SK-N-SH treated with all-trans-retinoic acid at 6 μM for 48 hours (cell line): ENCODE measurements around the gene DNER.

Experiments
- ATAC-seq: fragments of 200-7000 bp; cut with Tn5 transposase; 3 replicates; pipeline ENCODE4 v1.9.1; 2020; ENCODE audit warnings: mild to moderate bottlenecking, moderate library complexity
- BACH2 ChIP-seq: fragments of 250-450 bp; sonication (Bioruptor Pico); IDR thresholded peaks from 2 replicates; pipeline ENCODE4 v1.9.0; 2021; ENCODE audit warnings: mild to moderate bottlenecking, borderline replicate concordance
- CSDC2 ChIP-seq: fragments of 250-450 bp; sonication (Bioruptor Pico); IDR thresholded peaks from 2 replicates; pipeline ENCODE4 v1.5.0; 2020; ENCODE audit warnings: mild to moderate bottlenecking, moderate library complexity
- ESRRG ChIP-seq: fragments of 250-450 bp; sonication (Bioruptor Pico); IDR thresholded peaks from 2 replicates; pipeline ENCODE4 v1.6.1; 2021; ENCODE audit warnings: mild to moderate bottlenecking
- GLIS3 ChIP-seq: fragments of 250-450 bp; sonication (Bioruptor Pico); IDR thresholded peaks from 2 replicates; pipeline ENCODE4 v1.5.0; 2020; ENCODE audit warnings: mild to moderate bottlenecking, moderate library complexity
- OSR1 ChIP-seq: fragments of 250-450 bp; sonication (Bioruptor Pico); IDR thresholded peaks from 2 replicates; pipeline ENCODE4 v1.8.0; 2022; ENCODE audit warnings: moderate library complexity, mild to moderate bottlenecking, inconsistent platforms
- PATZ1 ChIP-seq: fragments of 250-450 bp; sonication (Bioruptor Pico); IDR thresholded peaks from 2 replicates; pipeline ENCODE4 v1.8.0; 2020; ENCODE audit warnings: mild to moderate bottlenecking, moderate library complexity, borderline replicate concordance
- PPARA ChIP-seq: fragments of 250-450 bp; sonication (Bioruptor Pico); IDR thresholded peaks from 2 replicates; pipeline ENCODE4 v1.5.0; 2020; ENCODE audit warnings: mild to moderate bottlenecking, borderline replicate concordance
- RARB ChIP-seq: fragments of 250-450 bp; sonication (Bioruptor Pico); IDR thresholded peaks from 2 replicates; pipeline ENCODE4 v1.8.0; 2021; ENCODE audit warnings: mild to moderate bottlenecking, moderate library complexity
- SNAI2 ChIP-seq: fragments of 250-450 bp; sonication (Bioruptor Pico); IDR thresholded peaks from 2 replicates; pipeline ENCODE4 v1.5.0; 2020; ENCODE audit warnings: mild to moderate bottlenecking, moderate library complexity
- TSHZ2 ChIP-seq: fragments of 250-450 bp; sonication (Bioruptor Pico); IDR thresholded peaks from 2 replicates; pipeline ENCODE4 v1.5.0; 2020; ENCODE audit warnings: mild to moderate bottlenecking, moderate library complexity
- ZC3H10 ChIP-seq: fragments of 250-450 bp; sonication (Bioruptor Pico); IDR thresholded peaks from 2 replicates; pipeline ENCODE4 v1.5.1; 2021; ENCODE audit warnings: mild to moderate bottlenecking, moderate library complexity
- ZFP30 ChIP-seq: fragments of 450-650 bp; formaldehyde crosslinking; IDR thresholded peaks from 2 replicates; pipeline ENCODE4 v1.5.0; 2022; ENCODE audit warnings: mild to moderate bottlenecking, moderate library complexity
- ZNF565 ChIP-seq: fragments of 450-650 bp; formaldehyde crosslinking; conservative IDR thresholded peaks from 2 replicates; pipeline ENCODE4 v1.5.0; 2020; ENCODE audit warnings: low read depth, mild to moderate bottlenecking, moderate library complexity
- ZNF70 ChIP-seq: fragments of 450-650 bp; formaldehyde crosslinking; IDR thresholded peaks from 2 replicates; pipeline ENCODE4 v1.5.0; 2020; ENCODE audit warnings: mild to moderate bottlenecking, moderate library complexity
- ZNF8 ChIP-seq: fragments of 450-650 bp; formaldehyde crosslinking; IDR thresholded peaks from 2 replicates; pipeline ENCODE4 v1.5.0; 2020; ENCODE audit warnings: mild to moderate bottlenecking, moderate library complexity
- TF ChIP-seq, protein P1 (sequence below): fragments of 250-450 bp; sonication (Bioruptor Pico); IDR thresholded peaks from 2 replicates; pipeline ENCODE4 v1.5.1; 2021; ENCODE audit warnings: mild to moderate bottlenecking, moderate library complexity
- TF ChIP-seq, protein P2 (sequence below): fragments of 250-450 bp; sonication (Bioruptor Pico); IDR thresholded peaks from 2 replicates; pipeline ENCODE4 v1.8.0; 2021; ENCODE audit warnings: low read depth, mild to moderate bottlenecking, moderate library complexity, borderline replicate concordance

Gene DNER

DNA sequence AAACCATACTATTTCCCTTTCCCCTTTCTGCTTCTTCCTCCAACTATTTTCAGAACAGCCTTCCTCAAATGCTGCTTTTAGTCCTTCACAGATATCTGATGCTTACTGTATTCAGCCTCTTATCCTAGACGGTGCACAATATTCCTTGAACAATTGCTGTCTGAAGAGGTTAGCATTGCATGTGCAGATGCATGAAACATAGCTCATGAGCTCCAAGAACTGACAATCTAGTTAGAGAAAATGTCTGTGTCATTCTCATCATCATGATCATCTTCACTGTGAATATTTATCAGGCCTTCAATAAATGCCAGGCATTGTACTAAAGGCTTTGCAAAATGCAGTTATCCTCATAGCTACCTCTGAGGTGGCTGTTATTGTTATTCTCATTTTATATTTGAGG, 190.7 kb downstream of the DNER start:
- TF ChIP-seq ZNF8 (CRISPR knock-in tag), result no peak
- TF ChIP-seq PPARA (CRISPR knock-in tag), result no peak
- TF ChIP-seq, protein P1, sequence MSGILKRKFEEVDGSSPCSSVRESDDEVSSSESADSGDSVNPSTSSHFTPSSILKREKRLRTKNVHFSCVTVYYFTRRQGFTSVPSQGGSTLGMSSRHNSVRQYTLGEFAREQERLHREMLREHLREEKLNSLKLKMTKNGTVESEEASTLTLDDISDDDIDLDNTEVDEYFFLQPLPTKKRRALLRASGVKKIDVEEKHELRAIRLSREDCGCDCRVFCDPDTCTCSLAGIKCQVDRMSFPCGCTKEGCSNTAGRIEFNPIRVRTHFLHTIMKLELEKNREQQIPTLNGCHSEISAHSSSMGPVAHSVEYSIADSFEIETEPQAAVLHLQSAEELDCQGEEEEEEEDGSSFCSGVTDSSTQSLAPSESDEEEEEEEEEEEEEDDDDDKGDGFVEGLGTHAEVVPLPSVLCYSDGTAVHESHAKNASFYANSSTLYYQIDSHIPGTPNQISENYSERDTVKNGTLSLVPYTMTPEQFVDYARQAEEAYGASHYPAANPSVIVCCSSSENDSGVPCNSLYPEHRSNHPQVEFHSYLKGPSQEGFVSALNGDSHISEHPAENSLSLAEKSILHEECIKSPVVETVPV (CRISPR knock-in tag), result no peak
- no peak for TF ChIP-seq GLIS3 (CRISPR knock-in tag)
- TF ChIP-seq ZC3H10 (CRISPR knock-in tag), result no peak
- no peak for TF ChIP-seq PATZ1 (CRISPR knock-in tag)
- no peak for TF ChIP-seq ZNF565 (CRISPR knock-in tag)
- no peak for TF ChIP-seq ESRRG (CRISPR knock-in tag)
- ATAC-seq, result no peak

- TF ChIP-seq TSHZ2 (CRISPR knock-in tag), result no peak
- TF ChIP-seq SNAI2 (CRISPR knock-in tag), result no peak
- no peak for ATAC-seq
These were observed 192.8 kb downstream of the DNER start for GRCh38 chr2:229521576-229521975.

DNA sequence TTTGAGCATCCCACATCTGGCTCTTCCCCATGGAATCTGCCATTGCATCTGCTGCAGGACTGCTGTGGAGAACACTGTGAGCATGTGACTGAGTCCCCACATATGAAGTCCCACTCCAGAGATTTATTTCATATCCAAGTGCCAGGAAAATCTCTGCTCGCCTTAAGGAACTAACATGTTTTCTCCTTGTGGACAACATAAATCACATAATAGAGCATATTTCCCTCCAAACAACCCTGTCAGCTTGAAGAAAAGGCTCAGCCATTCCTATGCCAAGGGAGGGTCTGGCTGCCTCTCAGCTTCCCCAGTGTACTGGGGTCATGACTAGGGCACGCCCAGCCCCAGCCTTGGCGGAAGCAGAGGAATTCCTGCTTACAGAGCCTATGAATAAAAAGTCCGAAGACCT, 193.7 kb downstream of the DNER start:
- no peak for TF ChIP-seq ZNF8 (CRISPR knock-in tag)
- TF ChIP-seq TSHZ2 (CRISPR knock-in tag), result no peak
- no peak for TF ChIP-seq GLIS3 (CRISPR knock-in tag)
- TF ChIP-seq ZFP30 (CRISPR knock-in tag), result no peak
- no peak for TF ChIP-seq ZNF70 (CRISPR knock-in tag)
- TF ChIP-seq OSR1 (CRISPR knock-in tag), result no peak
- no peak for TF ChIP-seq RARB (CRISPR knock-in tag)
- TF ChIP-seq, protein P2, sequence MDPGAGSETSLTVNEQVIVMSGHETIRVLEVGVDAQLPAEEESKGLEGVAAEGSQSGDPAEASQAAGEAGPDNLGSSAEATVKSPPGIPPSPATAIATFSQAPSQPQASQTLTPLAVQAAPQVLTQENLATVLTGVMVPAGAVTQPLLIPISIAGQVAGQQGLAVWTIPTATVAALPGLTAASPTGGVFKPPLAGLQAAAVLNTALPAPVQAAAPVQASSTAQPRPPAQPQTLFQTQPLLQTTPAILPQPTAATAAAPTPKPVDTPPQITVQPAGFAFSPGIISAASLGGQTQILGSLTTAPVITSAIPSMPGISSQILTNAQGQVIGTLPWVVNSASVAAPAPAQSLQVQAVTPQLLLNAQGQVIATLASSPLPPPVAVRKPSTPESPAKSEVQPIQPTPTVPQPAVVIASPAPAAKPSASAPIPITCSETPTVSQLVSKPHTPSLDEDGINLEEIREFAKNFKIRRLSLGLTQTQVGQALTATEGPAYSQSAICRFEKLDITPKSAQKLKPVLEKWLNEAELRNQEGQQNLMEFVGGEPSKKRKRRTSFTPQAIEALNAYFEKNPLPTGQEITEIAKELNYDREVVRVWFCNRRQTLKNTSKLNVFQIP (CRISPR knock-in tag), result no peak
- TF ChIP-seq ZC3H10 (CRISPR knock-in tag), result no peak
- no peak for ATAC-seq

GRCh38 chr2:229519655-229520430, 194.5 kb downstream of the DNER start:
- TF ChIP-seq ZNF70 (CRISPR knock-in tag) (no peak), ZNF565 (CRISPR knock-in tag) (no peak), TSHZ2 (CRISPR knock-in tag) (no peak), BACH2 (CRISPR knock-in tag) (no peak), SNAI2 (CRISPR knock-in tag) (no peak), CSDC2 (CRISPR knock-in tag) (no peak)
- no peak for ATAC-seq
